NCI-H146 (cell line): ENCODE measurements around the gene LONRF2.
"Not testable (repeated sequence)": the region's sequence is repeated elsewhere in the genome, so short reads cannot be mapped to it uniquely, and the experiment has no call there.

Source experiments
- DNase-seq: peaks from one replicate; lab custom pipeline; 2025; lab: John Stamatoyannopoulos, UW

LONRF2 gene

DNA sequence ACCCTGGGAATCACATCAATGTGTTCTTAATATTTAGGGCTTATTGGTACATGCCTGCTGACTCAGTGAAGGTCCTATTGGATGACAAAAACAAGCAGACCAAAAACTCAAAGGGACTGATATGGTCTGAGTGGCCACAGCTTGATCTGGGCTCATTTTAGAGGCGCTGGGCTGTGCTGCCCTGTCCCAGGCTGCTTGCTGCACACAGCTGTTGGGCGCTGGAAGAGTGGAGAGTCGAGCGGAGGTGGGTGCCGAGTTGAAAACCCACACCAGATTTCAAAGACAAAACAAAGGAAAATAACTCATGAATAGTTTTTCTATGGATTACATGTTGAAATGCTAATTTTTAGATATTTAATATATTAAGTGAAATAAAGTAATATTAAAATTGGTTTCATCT is 68.5 kb downstream of the LONRF2 start:
- DNase-seq = no peak

DNA sequence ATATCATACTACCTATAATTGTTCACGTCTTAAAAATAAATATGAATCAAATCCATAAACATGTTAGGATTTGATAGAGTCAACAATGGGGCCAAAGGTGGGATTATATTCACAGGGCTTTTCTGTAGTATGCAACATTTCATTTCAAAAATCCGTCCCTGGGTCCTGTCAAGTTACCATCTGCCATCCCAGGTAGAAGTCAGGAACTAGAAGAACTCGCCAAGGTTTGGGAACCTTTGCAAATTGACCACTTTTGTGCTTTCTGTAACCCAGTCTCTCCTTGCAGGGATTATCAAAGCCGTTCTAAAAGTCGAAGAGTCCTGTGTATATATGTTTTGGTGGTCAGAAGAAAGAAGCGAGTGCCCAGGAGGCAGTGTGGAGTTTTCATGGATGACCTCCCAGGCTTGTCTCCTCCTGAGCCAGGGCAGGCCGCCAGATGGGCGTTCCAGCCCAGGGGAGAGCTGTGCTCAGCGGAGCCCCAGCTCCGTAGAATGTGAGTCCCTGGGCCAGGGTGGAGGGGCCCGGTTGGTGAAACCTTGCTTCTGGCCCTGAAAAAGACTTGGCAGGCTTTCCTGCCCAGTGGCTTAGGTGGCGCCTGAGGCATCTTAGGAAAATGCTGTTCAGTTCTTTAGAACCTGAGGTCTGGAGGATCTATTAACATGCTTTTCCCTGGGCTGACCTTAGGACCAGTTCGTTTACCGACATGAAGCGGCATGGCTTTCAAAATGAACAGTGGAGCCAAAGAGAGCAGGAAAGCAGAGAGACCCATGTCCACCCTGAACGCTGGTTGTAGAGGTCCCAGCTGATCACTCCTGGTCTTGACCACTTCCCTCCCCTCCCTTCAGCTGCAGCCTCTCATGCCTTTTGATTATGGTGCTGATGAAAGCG is 69.2 kb downstream of the LONRF2 start:
- no peak for DNase-seq

DNA sequence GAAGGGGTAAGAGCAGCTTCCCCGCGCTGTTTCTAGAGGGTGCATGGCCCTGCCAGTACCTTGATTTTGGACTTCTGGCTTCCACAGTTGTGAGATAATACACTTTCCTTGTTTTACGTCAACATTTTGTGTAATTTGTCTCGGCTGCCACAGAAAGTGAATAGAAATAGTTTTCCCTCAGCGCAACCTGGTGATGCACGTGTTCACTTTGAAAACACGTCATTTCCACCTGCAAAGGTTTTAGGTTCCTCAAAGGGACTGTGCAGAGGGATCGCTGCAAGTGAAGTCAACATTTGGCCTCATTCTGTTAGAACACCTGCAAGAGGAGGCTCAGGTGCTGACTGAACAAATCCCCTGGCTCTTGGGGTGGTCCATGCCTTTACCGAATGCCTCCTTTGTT is 71.7 kb downstream of the LONRF2 start:
- no peak for DNase-seq

DNA sequence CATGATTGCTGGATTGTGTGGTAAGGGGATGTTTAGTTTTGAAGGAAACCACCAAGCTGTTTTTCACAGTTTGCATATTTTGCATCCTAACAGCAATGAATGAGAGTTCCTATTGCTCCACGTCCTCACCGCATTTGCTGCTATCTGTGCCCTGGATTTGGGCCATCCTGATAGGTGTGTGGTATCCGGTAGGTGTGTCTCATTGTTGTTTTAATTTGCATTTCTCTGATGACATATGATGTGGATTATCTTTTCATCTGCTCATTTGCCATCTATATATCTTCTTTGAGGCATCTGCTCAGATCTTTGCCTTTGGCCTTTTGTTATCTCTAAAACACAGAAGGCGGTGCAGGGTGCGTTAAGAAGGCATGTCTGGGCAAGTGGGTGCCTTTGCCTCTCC is 73.3 kb downstream of the LONRF2 start:
- DNase-seq = peak; percentile 55

DNA sequence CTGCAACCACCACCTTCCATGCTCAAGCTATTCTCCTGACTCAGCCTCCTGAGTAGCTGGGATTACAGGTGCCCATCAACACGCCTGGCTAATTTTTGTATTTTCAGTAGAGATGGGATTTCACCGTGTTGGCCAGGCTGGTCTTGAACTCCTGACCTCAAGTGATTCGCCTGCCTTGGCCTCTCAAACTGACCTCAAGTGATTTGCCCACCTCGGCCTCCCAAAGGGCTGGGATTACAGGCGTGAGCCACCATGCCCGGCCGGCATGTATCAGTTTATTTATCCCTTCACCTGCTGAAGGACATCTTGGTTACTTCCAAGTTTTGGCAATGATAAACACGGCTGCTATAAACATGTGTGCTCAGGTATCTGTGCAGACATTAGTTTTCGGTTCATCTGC is 73.7 kb downstream of the LONRF2 start:
- DNase-seq = not testable (repeated sequence)

DNA sequence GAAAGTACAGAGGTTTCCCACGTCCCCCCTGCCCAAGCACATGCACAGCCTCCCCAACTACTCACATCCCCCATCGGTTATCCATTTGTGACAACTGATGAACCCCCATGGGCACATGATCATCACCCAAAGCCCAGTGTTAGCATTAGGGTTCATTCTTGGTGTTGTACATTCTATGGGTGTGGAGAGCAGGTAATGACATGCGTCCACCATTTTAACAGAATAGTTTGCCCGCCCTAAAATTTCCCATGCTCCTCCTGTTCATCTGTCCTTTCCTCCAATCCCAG is 74.3 kb downstream of the LONRF2 start:
- peak; percentile 68 for DNase-seq

DNA sequence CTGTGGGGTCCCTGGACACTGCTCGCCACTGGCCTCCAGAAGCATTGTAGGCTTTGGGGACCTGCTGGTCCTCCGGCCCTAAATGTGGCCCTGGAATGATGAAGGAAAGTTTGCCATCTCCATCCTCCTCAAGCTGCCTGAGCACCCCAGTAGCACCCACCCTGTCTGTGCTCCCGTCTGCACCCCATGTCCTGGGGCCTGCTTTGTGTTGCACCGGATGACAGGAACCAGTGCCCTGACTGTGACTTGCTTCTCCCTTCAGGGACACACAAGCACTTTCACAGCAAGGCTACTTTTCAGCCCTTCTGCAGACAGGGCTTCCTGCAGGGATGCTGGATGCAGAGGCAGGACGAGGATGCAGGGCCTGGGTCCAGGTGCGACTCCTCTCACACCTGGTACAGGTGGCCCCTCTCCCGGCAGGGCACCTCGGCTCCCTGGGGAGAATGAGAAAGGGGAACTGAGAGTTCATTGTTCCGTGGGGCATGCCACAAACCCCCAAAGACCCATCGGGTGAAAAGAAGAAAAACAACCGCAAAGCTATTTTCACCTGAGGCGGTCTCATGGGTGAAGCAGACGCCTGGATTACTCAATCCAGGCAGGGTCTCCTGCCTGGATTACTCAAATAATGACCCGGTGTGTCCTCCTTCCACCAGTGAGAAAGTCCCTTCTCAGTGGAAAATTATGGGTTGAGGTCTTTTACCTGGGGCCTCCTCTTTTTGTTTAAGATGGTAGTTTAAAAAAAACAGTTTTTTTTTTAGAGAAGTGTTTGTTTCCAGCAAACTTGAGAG is 74.9 kb downstream of the LONRF2 start:
- DNase-seq = peak; percentile 98

DNA sequence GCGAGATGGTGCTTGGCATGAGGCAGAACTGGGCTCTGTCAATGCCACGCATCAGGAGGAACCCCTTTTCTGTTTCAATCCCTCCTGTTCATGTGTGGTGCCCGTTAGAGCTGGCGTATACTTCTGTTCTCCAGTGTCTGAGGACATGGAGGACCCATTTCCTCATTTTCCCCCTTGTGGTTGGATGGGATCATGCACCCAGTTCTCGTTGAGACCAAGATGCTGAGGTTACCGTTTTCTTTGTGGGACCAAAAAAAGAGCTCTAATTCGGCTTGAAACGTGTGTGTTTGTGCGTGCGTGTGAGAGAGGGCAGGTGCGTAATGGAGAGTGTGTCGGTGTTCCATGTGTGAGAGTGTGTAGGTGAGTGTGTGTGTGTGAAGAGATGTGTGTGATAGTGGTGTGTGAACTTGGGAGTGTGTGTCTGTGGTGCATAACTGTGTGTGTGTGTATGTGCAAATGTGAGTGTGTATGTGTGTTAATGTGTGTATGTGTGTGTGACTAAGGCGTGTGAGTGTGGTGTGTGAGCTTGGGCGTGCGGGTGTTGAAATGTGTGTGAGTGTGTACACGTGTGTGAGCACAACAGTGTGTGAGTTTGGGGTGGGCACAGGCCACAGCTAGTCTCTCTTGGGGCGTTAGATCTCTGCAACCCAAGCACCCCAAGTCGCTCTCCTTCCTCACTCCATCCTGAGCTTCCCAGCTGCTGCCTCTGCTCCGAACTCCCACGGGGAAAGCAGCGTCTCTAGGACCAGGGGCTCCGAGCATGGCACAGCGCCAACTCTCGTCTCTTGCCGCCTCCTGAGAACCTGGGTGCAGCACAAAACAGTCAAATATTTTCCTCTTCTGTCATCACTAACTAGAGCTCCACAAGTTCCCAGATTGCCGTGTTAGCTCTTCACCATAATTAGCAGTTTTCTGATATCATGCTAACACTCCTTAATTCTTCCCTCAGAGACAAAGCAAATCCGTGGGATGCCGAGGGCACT is 75.8 kb downstream of the LONRF2 start:
- peak; percentile 75 for DNase-seq

DNA sequence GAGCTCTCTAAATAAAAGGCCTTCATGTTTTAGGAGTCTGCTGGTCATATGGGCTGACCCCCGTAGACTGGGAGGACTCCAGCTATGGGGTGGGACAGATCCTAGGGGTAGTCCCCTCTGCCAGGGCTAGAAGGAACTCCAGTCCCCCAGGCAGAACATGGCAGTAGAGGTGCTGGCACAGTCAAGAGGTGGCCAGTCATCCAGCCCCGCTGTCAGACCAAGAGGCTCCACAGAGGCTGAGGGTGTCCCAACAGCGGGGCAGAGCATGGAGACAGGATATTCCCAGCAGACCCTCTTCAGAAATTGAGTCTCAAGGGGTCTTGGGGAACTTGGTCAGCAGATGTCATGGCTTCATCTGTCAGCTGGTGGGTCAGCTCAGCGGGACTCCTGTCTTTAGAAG is 76.6 kb downstream of the LONRF2 start:
- no peak for DNase-seq

DNA sequence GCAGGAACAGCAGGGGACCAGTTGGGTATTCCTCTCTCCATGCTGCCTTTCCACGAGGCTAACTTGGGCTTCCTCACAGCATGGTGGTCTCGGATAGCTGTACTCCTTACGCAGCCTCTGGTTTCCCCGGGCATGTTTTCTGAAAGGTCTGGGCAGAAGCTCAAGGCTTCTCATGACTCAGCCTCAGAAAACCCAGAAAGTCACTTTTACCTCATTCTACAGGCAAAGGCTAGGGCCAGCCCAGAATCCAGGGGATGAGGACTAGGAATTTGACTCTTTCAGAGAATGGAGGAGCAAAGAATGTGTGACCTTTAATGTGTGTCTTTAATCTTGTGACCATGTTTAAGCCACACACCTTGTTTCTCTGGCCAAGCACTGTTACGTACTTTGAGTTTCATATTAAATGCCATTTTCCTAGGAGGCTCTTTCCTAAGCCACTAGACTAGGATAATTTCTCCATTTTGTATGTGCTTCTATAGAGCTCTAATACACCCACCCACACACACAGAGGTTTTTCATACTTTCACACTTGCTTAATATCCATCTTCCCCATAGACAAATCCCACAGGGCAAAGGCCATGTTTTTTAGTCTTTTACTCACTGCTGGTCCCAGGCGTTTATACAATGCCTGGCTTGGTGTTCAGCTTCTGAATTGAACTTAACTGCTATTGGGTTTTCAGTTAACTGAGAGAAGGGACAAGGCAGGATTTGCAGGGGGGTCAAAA is 77.3 kb downstream of the LONRF2 start:
- no peak for DNase-seq

DNA sequence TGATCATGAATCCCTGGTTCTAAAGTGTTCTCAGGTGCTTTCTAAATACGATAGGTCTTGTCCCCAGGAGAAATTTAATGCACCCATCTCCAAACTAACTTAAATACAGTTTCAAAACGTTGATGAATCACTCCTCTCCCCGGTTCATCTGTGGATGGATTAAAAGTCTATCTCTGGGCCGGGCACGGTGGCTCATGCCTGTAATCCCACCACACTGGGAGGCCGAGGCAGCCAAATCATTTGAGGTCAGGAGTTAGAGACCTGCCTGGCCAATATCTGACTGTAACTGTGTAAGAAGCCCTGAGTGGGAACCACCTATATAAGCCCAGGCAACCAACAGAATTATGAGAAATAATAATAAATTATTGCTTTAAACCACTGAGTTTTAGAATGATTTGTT is 78.7 kb downstream of the LONRF2 start:
- no peak for DNase-seq

DNA sequence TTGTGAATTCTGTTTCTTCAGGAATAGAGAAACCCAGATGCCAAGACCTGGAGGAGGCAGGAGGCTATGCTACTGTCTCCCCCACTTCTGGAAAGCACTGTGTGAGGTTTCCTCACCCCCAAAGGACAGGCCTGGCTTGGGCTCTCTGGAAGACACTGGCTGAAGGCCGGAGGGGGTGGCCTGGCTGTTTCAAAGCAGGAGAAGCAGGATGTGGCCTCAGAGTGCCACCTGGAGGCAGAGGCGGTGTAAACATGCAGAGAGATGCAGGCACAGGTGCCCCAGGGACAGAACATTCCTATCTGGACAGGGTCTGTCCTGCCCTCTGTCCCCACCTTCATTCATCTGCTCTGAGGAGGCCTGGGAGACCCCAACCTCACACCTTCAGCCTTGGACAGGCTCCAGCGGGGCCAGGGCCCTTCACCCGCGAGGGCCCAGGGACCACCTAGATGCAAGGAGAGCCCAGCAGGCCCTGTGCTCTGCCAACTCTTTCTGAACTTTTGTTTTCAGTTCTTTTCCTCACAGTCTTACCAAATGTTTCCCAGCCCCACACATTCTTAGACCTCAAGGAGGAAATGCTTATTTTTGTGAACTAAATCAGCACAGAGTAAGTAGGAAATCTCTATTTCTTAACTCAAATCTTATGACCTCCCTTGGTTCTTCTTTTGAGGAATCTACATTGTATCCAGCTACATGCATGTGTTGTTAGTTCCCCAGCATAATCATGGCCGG is 79.2 kb downstream of the LONRF2 start:
- DNase-seq = peak; percentile 82

DNA sequence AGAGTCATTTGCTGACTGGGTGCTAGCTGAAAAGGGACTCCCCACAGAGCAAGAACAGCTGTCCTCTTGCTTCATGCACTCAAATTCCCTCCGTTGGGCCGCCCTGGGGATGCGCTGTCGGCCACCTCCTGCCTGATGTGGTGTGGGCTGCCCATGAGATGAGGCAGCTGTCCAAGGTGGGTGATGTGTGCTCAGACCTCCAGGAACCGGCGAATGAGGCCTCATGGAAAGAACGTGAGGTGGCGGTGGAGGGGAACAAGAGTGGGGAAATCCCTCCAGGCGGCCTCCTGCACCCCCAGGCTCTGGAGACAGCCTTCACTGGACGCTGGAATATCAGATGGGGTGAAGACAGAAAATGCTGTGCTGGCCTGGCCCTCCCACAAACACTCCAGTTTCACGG is 79.8 kb downstream of the LONRF2 start:
- peak; percentile 72 for DNase-seq

DNA sequence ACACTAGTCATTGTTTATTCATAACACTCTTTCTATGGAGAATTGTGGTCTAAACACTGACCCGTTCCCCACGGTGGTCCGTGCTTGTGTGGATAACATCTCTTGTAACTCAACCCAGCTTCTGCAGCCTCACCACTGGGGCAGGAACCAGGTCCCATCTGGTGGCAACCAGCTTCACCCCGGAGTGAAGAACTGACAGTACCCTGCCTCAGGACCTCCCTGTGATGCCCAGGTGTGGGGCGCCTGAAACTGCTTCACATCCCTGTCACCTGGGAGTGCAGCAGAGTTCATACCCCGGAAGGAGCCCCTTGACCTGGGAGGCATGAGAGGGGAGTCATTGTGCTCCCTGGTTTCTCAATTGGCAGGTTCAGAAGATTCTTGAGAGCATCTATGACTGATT is 81.1 kb downstream of the LONRF2 start:
- DNase-seq = no peak

DNA sequence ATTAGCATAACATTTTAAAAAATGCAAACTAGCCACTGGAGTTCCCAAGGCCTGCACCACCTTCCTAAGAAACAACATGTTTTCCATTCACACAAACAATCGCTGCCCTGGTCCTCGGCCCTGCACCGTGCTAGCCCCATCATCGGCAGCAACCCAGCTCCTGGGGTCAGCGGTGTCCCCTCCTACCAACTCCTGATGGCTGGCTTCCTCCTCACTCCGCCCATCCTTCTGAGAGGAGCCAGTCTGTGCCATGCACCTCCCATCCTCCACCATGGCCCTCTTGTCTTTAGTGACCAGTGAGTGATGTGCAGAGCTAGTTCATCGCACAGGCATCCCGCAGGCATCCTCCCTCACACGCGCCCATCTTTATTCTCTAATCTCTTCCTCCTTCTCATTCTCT is 81.9 kb downstream of the LONRF2 start:
- DNase-seq = no peak

DNA sequence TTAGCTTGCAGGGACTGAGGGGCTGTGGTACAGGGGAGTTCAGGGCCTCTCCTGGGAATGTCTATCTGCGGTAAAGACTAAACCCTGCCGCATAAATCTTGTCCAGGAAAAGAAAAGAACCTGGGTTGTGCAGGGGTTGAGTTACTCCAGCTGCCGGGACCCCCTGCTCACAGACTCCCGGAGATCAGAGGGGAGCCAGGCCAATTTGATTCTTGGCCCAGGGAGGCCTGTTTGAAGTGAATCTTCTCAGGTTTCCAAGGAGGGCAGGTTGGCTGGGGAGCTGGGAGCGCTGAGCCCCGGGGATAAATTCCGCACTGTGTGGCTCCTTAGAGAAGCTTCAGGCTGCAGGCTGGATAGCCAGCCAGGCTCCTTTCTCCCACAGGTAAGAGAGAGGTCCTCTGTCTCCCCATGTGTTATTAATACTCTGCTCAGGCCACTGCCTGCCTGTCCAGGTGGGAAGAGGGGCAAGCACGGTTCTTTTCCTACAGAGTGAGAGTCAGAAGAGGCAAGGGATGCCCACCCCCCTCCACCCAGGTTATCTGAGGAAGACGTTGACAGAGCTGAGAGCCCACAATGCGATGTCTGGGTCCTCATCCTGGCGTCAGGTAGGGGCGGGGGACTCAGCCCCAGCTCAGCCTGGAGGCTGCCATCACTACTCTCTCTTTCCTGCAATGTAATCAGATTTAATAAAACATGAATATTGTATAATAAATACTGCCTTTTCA is 82.7 kb downstream of the LONRF2 start:
- DNase-seq = no peak

DNA sequence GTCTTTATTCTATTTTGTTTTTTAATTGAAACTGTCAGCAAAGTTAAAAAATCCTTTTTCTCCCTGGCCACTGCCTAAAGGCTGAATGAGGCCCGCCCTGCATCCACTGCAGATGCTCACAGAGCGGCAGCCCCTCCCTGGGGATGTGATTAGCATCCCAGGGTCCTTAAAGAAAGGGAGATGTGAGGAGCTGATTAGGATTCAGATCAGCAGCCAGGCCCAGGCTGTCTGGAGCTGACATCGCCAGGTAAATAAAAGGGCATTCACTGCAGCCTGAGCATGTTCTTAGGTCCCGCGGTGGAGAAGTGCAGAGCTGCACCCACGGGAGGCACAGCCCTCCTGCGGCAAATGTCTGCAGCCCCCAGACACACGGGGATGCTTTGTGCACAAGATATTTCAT is 83.8 kb downstream of the LONRF2 start:
- peak; percentile 19 for DNase-seq

DNA sequence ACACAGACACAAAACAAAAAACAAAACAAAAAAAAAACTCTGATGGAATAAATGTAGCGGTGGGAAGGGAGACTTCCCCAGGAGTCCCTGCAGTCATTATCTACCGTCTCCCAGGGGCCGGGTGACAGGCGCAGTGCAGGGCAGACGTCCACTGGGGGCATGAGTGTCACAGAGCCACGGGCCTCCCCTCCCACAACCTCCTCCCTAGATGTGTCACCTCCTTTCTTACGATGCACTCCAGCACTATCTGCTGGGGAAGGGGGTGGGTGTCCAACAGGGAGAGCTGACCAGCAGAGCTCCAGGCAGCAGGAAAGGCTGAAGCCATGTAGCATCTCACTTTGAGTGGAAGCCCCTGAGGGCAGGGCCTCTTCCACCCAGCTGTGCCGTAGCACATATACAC is 84.5 kb downstream of the LONRF2 start:
- no peak for DNase-seq

DNA sequence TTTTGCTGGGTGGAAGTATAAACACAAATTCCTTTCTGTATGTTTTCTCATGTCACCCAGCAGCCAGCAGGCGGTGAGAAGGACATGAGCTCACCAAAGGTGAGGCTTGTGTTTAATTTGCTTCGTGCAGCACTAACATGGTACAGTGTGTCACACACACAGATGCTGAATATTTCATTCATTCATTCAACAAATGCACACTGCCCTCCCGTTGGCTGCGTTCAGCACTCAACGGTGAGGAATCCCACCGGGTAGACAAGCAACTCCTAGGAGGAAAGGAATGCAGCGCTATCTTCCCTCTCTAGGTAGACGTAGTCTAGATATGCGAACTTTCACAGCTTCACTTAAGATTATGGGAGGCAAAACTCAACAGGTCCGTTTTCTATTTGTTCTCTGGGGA is 85.1 kb downstream of the LONRF2 start:
- no peak for DNase-seq

DNA sequence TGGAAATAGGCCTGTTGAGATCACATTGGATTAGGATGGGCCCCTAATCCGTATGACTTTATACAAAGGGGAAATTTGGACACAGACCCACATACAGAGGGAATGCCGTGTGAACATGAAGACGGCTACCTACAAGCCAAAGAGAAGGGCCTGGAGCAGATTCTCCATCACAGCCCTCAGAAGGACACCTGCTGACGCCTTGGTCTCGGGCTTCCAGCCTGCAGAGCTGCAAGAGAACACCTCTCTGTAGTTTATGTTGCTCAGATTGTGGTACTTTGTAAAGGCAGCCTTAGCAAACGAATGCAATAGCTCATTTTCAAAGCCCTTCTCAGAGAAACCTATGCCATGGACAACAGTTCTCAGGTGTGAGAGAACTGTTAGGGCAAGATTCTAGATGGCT is 86.1 kb downstream of the LONRF2 start:
- no peak for DNase-seq
